Panc1 (cell line): Measurements from ENCODE around the gene ALKBH6. TPM values are rescaled to one million over a fixed set of nuclear protein-coding genes. Genes with fewer than 3 reads are reported as not detected.

Source experiments
- ATAC-seq: fragments of 200-7000 bp; cut with Tn5 transposase; 2 replicates; pipeline ENCODE4 v1.9.1; 2020; ENCODE audit warnings: mild to moderate bottlenecking, moderate library complexity
- BruUV-seq: library from RNA; stranded (reverse); fragments of 400-500 nt; replicated peaks from 2 replicates; lab custom pipeline; 2021; lab: Mats Ljungman, UMichigan
- CTCF ChIA-PET: fragments of 300-600 bp; sonication (Branson Sonifier 250); formaldehyde crosslinking; loops from one replicate; lab custom pipeline; 2022; ENCODE audit warnings: antibody characterized with exemption; lab: Charles Lee
- POLR2A ChIA-PET: fragments of 300-600 bp; sonication (Branson Sonifier 250); formaldehyde crosslinking; loops from one replicate; lab custom pipeline; 2022; ENCODE audit warnings: antibody characterized with exemption; lab: Charles Lee
- DNase-seq: peaks from one replicate; pipeline ENCODE4 v3.0.0-alpha.2; 2010; ENCODE audit warnings: low read depth, low spot score
- H3K27ac ChIP-seq: 2 replicates; pipeline ENCODE4 v1.5.1; 2011; ENCODE audit warnings: mild to moderate bottlenecking, low read length, inconsistent platforms
- H3K27me3 ChIP-seq: fragments of 200-500 bp; sonication (Bioruptor generic); 2 replicates; pipeline ENCODE4 v1.6.0; 2014; ENCODE audit warnings: low read length, inconsistent platforms; ENCODE audit not compliant: control insufficient read depth, insufficient read depth
- H3K36me3 ChIP-seq: fragments of 200-500 bp; sonication (Bioruptor generic); 2 replicates; pipeline ENCODE4 v1.5.1; 2014; ENCODE audit warnings: inconsistent platforms, mild to moderate bottlenecking, low read length, moderate library complexity; ENCODE audit not compliant: control insufficient read depth, insufficient read depth
- H3K4me1 ChIP-seq: 2 replicates; pipeline ENCODE4 v1.5.1; 2011; ENCODE audit warnings: inconsistent platforms, mild to moderate bottlenecking, low read length, moderate library complexity; ENCODE audit not compliant: control insufficient read depth, insufficient read depth
- H3K4me3 ChIP-seq, 2 experiments: 2 replicates each; pipeline ENCODE4 v1.5.1; 2011 to 2012; ENCODE audit warnings: low read depth in 2 of 2, low read length in 2 of 2, mild to moderate bottlenecking in 2 of 2, inconsistent platforms in 1 of 2, moderate library complexity in 1 of 2
- H3K9me3 ChIP-seq: fragments of 200-500 bp; sonication (Bioruptor generic); 2 replicates; pipeline ENCODE4 v1.5.1; 2014; ENCODE audit warnings: low read depth, mild to moderate bottlenecking, inconsistent platforms, low read length, moderate library complexity; ENCODE audit not compliant: control insufficient read depth, insufficient read depth
- CTCF ChIP-seq: fragments of 450-650 bp; IDR thresholded peaks from 2 replicates; pipeline ENCODE4 v1.5.1; 2017; ENCODE audit warnings: mild to moderate bottlenecking
- POLR2AphosphoS5 ChIP-seq: IDR thresholded peaks from 2 replicates; pipeline ENCODE4 v1.6.1; 2012; ENCODE audit warnings: mild to moderate bottlenecking, low read depth, low read length, moderate library complexity
- REST ChIP-seq, 2 experiments: IDR thresholded peaks; 2 replicates each; pipeline ENCODE4 v1.6.1; 2011 to 2012; ENCODE audit warnings: low read depth in 2 of 2, control low read depth in 1 of 2, low read length in 1 of 2, mild to moderate bottlenecking in 1 of 2, moderate library complexity in 1 of 2; ENCODE audit not compliant: insufficient read depth in 1 of 2
- SIN3A ChIP-seq: IDR thresholded peaks from 2 replicates; pipeline ENCODE4 v1.6.1; 2012; ENCODE audit warnings: low read depth, mild to moderate bottlenecking, low read length, moderate library complexity, borderline replicate concordance; ENCODE audit not compliant: insufficient read depth
- TCF7L2 ChIP-seq: IDR thresholded peaks from 2 replicates; pipeline ENCODE4 v1.6.1; 2011; ENCODE audit warnings: mild to moderate bottlenecking, low read depth, low read length, inconsistent platforms
- in situ Hi-C: cut with HindIII; loops from 2 replicates; pipeline ENCODE4 v1.10.0; 2016; ENCODE audit warnings: low sequenced_read_pairs, low pct_unique_long_range_greater_than_20kb
- intact Hi-C: fragments of 100-400 bp; cut with micrococcal nuclease; formaldehyde crosslinking; loops from one replicate; pipeline ENCODE4 v1.10.0; 2022; ENCODE audit not compliant: unreplicated experiment
- total RNA-seq: library from RNA; stranded (reverse); gene quantifications from one replicate; pipeline ENCODE4 v1.2.1, GENCODE V29; 2021; ENCODE audit not compliant: unreplicated experiment

Gene ALKBH6
- total RNA-seq, 1 experiment from 2014 or later, result 44.8 TPM

GRCh38 chr19:36028313-36029041 lies 14.5 kb upstream of the ALKBH6 start:
- Histone ChIP-seq H3K36me3 (no peaks in the 10 kb centered on the region), H3K4me3 (no peak overlapping the region), H3K9me3 (no peaks in the 10 kb centered on the region), H3K27ac (no peak overlapping the region), H3K27me3 (no peaks in the 10 kb centered on the region), H3K4me1 (peaks cover 4% of the 10 kb centered on the region; the same call in 1 of the 2 replicates)
- BruUV-seq, result no TSS peak
- ATAC-seq, result no peak
- intact Hi-C loops, result no loop called here
- no peak for TF ChIP-seq REST (IDR thresholded peaks at IDR 0.05; ENCODE audit: insufficient read depth in 1 of 2, low read depth in 2 of 2, low read length in 1 of 2)
- TF ChIP-seq TCF7L2, result no peak
- TF ChIP-seq CTCF, result no peak
- no peak for TF ChIP-seq POLR2AphosphoS5
- no peak for TF ChIP-seq SIN3A
- ChIA-PET CTCF (no interaction called here), POLR2A (no interaction called here)
- in situ Hi-C loops, result no loop called here
- no peak for DNase-seq

GRCh38 chr19:36027696-36028095 lies 13.7 kb upstream of the ALKBH6 start:
- intact Hi-C loops, result no loop called here
- no TSS peak for BruUV-seq
- CTCF ChIA-PET, result no interaction called here
- H3K4me3 ChIP-seq, result no peak overlapping the region
- ATAC-seq (no peak), DNase-seq (no peak)
- TF ChIP-seq POLR2AphosphoS5 (no peak), REST (IDR thresholded peaks at IDR 0.05; ENCODE audit: insufficient read depth in 1 of 2, low read depth in 2 of 2, low read length in 1 of 2) (no peak), SIN3A (no peak), TCF7L2 (no peak), CTCF (no peak)
- no peaks in the 10 kb centered on the region for H3K36me3 ChIP-seq
- no peak overlapping the region for H3K27ac ChIP-seq
- POLR2A ChIA-PET, result no interaction called here
- in situ Hi-C loops, result no loop called here
- H3K27me3 ChIP-seq, result no peaks in the 10 kb centered on the region
- peaks cover 4% of the 10 kb centered on the region; the same call in 1 of the 2 replicates for H3K4me1 ChIP-seq
- H3K9me3 ChIP-seq, result no peaks in the 10 kb centered on the region
